Motor neuron (in vitro differentiated cells): ENCODE data around the gene TDG. TPM values are rescaled to one million over a fixed set of nuclear protein-coding genes. Genes with fewer than 3 reads are reported as not detected.

Experiments
- ATAC-seq, 8 experiments: fragments of 200-7000 bp; cut with Tn5 transposase; replicated peaks in 6 of 8; 2 replicates each; pipeline ENCODE4 v1.8.0; 2021; ENCODE audit warnings: mild to moderate bottlenecking in 8 of 8, moderate library complexity in 8 of 8
- H3K27ac ChIP-seq, 2 donors: fragments of 250-450 bp; sonication (Bioruptor Pico); 2 replicates each; pipeline ENCODE4 v1.9.0; 2021; ENCODE audit warnings: antibody characterized with exemption in 2 of 2, mild to moderate bottlenecking in 2 of 2, moderate library complexity in 1 of 2
- H3K4me1 ChIP-seq, 2 donors: fragments of 250-450 bp; sonication (Bioruptor Pico); replicated peaks in 1 of 2; 2 replicates each; pipeline ENCODE4 v1.6.1; 2021; ENCODE audit warnings: antibody characterized with exemption in 2 of 2, mild to moderate bottlenecking in 2 of 2, moderate library complexity in 1 of 2
- H3K4me3 ChIP-seq, 5 donors: fragments of 250-450 bp; sonication (Bioruptor Pico); 2 replicates each; pipeline ENCODE4 v1.9.0; 2021; ENCODE audit warnings: antibody characterized with exemption in 5 of 5, mild to moderate bottlenecking in 5 of 5, moderate library complexity in 4 of 5
- WGBS, 10 experiments: fragments of 450-650 bp; shearing (Covaris generic); methylation state at CpG; one replicate each; pipeline ENCODE4 v1.0.0; 2022; 5-methylcytosine and 5-hydroxymethylcytosine counted together
- in situ Hi-C, 9 experiments: fragments of 400-800 bp; cut with MboI; loops; one replicate each; pipeline ENCODE4 v1.15.0; 2021; ENCODE audit warnings: low sequenced_read_pairs in 9 of 9, low pct_unique_long_range_greater_than_20kb in 2 of 9; ENCODE audit not compliant: unreplicated experiment in 9 of 9
- total RNA-seq, 8 experiments: library from RNA; unstranded; fragments of 300-600 nt; gene quantifications; 2 replicates each; pipeline versions ENCODE4 v1.2.3 to v1.2.4, GENCODE V29; 2022

TDG gene
- total RNA-seq, 8 experiments from 2014 or later: 21.5 to 49.3 (median 32.8) TPM

DNA sequence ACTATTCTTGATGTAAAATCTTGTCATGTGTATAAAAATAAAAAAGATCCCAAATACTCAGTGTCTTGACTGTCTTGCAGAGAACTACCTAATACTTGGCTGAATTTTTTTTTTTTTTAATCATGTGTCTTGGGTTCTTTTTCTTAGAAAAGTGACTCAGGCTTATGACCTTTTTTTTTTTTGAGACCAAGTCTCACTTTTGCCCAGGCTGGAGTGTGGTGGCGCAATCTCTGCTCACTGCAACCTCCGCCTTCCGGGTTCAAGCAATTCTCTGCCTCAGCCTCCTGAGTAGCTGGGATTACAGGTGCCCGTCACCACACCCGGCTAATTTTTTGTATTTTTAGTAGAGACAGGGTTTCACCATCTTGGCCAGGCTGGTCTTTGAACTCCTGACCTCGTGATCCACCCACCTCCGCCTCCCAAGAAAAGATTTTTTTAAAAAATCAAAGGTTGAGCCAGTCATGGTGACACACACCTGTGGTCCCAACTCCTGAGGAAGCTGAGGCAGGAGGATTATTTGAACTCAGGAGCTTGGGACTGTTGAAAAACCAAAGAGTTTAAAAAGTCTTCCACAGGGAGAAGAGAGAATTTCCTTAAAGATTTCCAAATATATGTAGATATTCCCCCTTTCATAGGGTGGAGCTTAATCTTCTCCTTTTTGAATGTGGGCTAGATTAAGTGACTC lies 17.7 kb upstream of the TDG start:
- Histone ChIP-seq H3K4me3 (no peak overlapping the region), H3K27ac (no peak overlapping the region), H3K4me1 (no peaks in the 10 kb centered on the region)
- in situ Hi-C loops: no loop called here
- ATAC-seq: no peak
- WGBS, 10 experiments: 79 to 100% (median 100%) methylated on average over 1 to 6 of the region's 7 CpGs; no CpG with 5 or more reads in 3 of the 10 experiments

- Histone ChIP-seq H3K4me3 (no peak overlapping the region), H3K27ac (no peak overlapping the region), H3K4me1 (no peaks in the 10 kb centered on the region)
- ATAC-seq: no peak
- WGBS, 10 experiments: 50 to 100% (median 81%) methylated on average over 1 to 10 of the region's 13 CpGs
- in situ Hi-C loops: no loop called here
These were observed 16.8 kb upstream of the TDG start for GRCh38 chr12:103948746-103949406.

GRCh38 chr12:103952497-103952896 lies 13.2 kb upstream of the TDG start:
- peaks cover 10 to 17% of the 10 kb centered on the region in 2 donors for H3K4me1 ChIP-seq
- in situ Hi-C loops: loop anchor here in 1 of 9 experiments (25.0 kb wide), 1 partner anchor 160 kb away; no protein-coding TSS in a partner anchor
- WGBS, 10 experiments: 0 to 58% (median 40%) methylated on average over 1 of the region's 1 CpG; no CpG with 5 or more reads in 5 of the 10 experiments
- H3K4me3 ChIP-seq: no peak overlapping the region
- H3K27ac ChIP-seq: no peak overlapping the region
- ATAC-seq: no peak

- peak overlapping the region; percentile 51 to 77 (median 68) for H3K4me3 ChIP-seq
- peak overlapping the region; percentile 82 to 89 for H3K27ac ChIP-seq
- in situ Hi-C loops: loop anchor here in 1 of 9 experiments (25.0 kb wide), 1 partner anchor 156 kb away; no protein-coding TSS in a partner anchor
- ATAC-seq: peak in 4 of 8 experiments; percentile 0 to 4 (median 1)
- peaks cover 14 to 17% of the 10 kb centered on the region in 2 donors for H3K4me1 ChIP-seq
- WGBS, 10 experiments: 0 to 60% (median 5%) methylated on average over 2 to 7 of the region's 7 CpGs; no CpG with 5 or more reads in 1 of the 10 experiments
These were observed 9.7 kb upstream of the TDG start for GRCh38 chr12:103955811-103956508.

DNA sequence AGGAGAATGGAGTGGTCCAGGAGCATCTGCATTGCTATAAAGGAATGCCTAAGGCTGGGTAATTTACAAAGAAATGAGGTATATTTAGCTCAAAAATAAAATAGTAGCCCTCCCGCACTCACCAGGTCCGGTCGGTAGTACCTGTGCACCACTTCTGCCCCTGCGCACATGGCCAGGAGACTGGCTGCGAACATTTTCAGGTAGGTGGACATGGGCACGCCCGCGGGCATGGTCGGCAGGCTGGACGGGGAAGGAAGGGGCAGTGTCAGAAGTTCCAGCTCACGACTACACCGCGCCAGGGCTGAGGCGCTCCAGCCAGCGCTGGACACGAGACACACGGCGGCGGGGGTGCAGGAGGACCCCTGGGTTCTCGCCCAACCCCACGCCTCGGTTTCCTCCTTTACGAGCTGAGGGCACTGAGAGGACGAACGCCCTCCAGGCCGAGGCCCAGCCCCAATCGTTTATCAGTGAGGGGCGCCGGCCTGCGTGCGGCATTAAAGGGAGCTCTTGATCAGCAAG lies 9.1 kb upstream of the TDG start:
- in situ Hi-C loops: loop anchor here in 1 of 9 experiments (25.0 kb wide), 1 partner anchor 156 kb away; no protein-coding TSS in a partner anchor
- H3K27ac ChIP-seq: peak overlapping the region; percentile 82 to 89
- 0 to 20% (median 1%) methylated on average over 1 to 17 of the region's 31 CpGs; no CpG with 5 or more reads in 3 of the 10 experiments for WGBS, 10 experiments

DNA sequence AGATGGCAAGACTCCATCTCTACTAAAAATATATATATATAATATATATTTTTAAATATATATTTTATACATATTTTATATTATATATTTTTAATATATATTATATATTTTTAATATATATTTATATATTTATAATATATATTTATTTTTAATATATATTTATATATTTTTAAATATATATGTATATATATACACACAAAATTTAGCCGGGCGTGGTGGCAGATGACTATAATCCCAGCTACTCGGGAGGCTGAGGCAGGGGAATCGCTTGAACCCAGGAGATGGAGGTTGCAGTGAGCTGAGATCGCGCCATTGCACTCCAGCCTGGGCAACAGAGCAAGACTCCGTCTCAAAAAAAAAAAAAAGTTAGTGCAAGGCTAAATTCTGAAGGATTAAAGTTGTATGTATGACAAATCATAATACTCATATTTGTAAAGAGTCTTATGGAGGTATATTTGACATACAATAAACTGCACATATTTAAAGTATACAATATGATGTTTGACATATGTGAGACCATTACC lies 7.7 kb upstream of the TDG start:
- ATAC-seq: no peak
- 68 to 86% (median 81%) methylated on average over 1 to 7 of the region's 7 CpGs; no CpG with 5 or more reads in 4 of the 10 experiments for WGBS, 10 experiments
- peak overlapping the region in 4 of 5 donors; percentile 58 to 77 (median 70) for H3K4me3 ChIP-seq
- in situ Hi-C loops: loop anchor here in 1 of 9 experiments (25.0 kb wide), 1 partner anchor 154 kb away; no protein-coding TSS in a partner anchor
- H3K27ac ChIP-seq: peak overlapping the region; percentile 82 to 89
- H3K4me1 ChIP-seq: peaks cover 22% of the 10 kb centered on the region in 2 donors

More for the DNA sequence above, 9.1 kb upstream of the TDG start:
- Histone ChIP-seq H3K4me3 (peak overlapping the region; percentile 51 to 77 (median 68)), H3K4me1 (peaks cover 14 to 17% of the 10 kb centered on the region in 2 donors)
- peak; percentile 37 to 66 (median 62) for ATAC-seq

DNA sequence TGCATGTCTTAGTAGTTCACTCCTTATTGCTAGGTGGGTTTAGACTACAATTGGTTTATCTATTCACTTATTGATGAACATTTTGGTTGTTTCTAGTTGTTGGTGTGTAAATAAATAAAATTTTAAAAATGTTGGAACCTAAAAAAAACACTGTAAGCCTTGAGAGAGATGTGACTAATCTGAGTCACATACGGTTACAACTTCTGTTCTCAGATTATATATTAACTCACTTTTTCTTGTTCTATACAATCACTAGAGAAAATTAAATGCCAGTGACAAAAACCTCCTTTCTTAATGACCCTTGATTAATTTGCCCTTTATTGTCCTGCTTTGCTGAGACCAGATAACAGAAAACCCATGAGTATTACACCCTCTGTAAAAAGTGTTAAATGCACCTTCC lies 7.1 kb upstream of the TDG start:
- H3K4me3 ChIP-seq: no peak overlapping the region
- no peak overlapping the region for H3K27ac ChIP-seq
- 17 to 100% (median 21%) methylated on average over 1 of the region's 1 CpG; no CpG with 5 or more reads in 4 of the 10 experiments for WGBS, 10 experiments
- in situ Hi-C loops: loop anchor here in 1 of 9 experiments (25.0 kb wide), 1 partner anchor 154 kb away; no protein-coding TSS in a partner anchor
- no peak for ATAC-seq
- peaks cover 24 to 26% of the 10 kb centered on the region in 2 donors for H3K4me1 ChIP-seq

DNA sequence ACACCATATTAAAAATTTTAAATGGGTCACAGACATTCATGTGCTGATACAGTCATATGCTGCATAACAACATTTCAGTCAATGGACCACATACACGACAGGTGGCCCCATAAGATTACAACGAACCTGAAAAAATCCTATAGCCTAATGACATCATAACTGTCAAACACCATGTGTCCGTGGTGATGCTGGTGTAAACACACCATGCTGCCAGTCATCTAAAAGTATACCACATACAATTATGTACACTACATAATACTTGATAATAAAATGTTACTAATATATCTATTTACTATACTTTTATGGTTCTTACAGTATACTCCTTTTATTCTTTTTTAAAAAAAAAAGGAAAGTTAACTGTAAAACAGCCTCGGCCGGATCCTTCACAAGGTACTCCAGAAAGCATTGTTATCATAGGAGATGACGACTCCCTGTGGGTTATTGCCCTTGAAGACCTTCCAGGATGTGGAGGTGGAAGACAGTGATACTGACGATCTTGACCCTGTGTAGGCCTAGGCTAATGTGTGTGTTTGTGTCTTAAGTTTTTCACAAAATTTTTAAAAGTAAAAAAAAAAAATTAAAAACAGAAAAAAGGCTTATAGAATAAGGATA lies 5.0 kb upstream of the TDG start:
- H3K4me1 ChIP-seq: peaks cover 18 to 20% of the 10 kb centered on the region in 2 donors
- WGBS, 10 experiments: 70 to 100% (median 92%) methylated on average over 1 to 7 of the region's 7 CpGs
- in situ Hi-C loops: loop anchor here in 1 of 9 experiments (25.0 kb wide), 1 partner anchor 152 kb away; no protein-coding TSS in a partner anchor
- no peak overlapping the region for H3K4me3 ChIP-seq
- no peak overlapping the region for H3K27ac ChIP-seq
- no peak for ATAC-seq

DNA sequence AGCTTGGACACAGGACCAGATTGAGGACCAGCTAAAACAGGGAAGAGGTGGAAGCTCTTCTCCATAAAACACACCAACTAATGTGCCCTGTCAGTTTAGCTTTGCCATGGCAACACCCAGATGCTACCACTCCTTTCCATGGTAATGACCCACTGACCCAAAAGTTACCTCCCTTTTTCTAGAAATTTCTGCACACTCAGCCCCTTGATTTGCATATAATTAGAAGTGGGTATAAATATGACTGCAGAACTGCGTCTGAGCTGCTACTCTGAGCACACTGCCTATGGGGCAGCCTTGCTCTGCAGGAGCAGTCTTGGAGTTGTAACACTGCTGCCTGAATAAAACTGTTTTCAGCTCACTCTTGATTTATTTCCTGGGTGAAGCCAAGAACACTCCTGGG lies 3.2 kb upstream of the TDG start:
- in situ Hi-C loops: loop anchor here in 1 of 9 experiments (25.0 kb wide), 1 partner anchor 150 kb away; no protein-coding TSS in a partner anchor
- peak; percentile 11 to 33 (median 16) for ATAC-seq
- Histone ChIP-seq H3K4me3 (no peak overlapping the region), H3K27ac (no peak overlapping the region), H3K4me1 (peaks cover 25% of the 10 kb centered on the region in 2 donors)
- 0% methylated on average over 1 of the region's 1 CpG; no CpG with 5 or more reads in 7 of the 10 experiments for WGBS, 10 experiments

GRCh38 chr12:103964805-103965204 lies 867 bp upstream of the TDG start:
- Histone ChIP-seq H3K4me3 (peak overlapping the region; percentile 57 to 91 (median 70)), H3K27ac (peak overlapping the region; percentile 97 to 98)
- in situ Hi-C loops: loop anchor here in 1 of 9 experiments (25.0 kb wide), 1 partner anchor 147 kb away; no protein-coding TSS in a partner anchor

DNA sequence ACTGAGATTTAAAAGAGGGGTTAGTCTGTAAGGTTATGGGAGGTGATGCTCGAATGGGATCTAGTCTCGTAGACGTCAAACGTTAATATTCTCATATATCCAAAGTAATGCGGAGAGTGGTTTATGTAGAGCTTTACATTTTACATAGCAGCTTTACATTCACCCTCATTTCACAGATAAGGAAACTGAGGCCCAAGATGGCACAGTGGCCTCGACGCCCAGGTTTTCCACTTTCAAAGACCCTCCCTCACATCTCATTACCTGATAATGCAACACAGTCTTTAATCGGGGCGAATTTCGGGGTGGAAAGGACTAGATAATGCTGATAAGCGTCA lies 450 bp upstream of the TDG start:
- peak overlapping the region; percentile 97 to 98 for H3K27ac ChIP-seq
- in situ Hi-C loops: loop anchor here in 1 of 9 experiments (25.0 kb wide), 1 partner anchor 147 kb away; no protein-coding TSS in a partner anchor
- WGBS, 10 experiments: 0 to 3% (median 1%) methylated on average over 2 to 9 of the region's 11 CpGs; no CpG with 5 or more reads in 4 of the 10 experiments
- no peak for ATAC-seq
- peaks cover 21 to 29% of the 10 kb centered on the region in 2 donors for H3K4me1 ChIP-seq
- peak overlapping the region; percentile 57 to 91 (median 70) for H3K4me3 ChIP-seq

More at GRCh38 chr12:103964805-103965204, 867 bp upstream of the TDG start:
- WGBS, 10 experiments: 0 to 21% (median 0%) methylated on average over 1 to 3 of the region's 3 CpGs
- peaks cover 21 to 29% of the 10 kb centered on the region in 2 donors for H3K4me1 ChIP-seq
- no peak for ATAC-seq
